Rectal smooth muscle tissue (tissue), 1 donor: Measurements from ENCODE around the gene LEKR1.
"Not testable (repeated sequence)": the region's sequence is repeated elsewhere in the genome, so short reads cannot be mapped to it uniquely, and the experiment has no call there.

ENCODE experiments used
- H3K27ac ChIP-seq: one replicate; pipeline ENCODE4 v1.7.0; 2013; ENCODE audit warnings: low read depth, low read length, inconsistent platforms
- H3K27me3 ChIP-seq: one replicate; pipeline ENCODE4 v1.7.0; 2013; ENCODE audit warnings: low read length; ENCODE audit not compliant: control insufficient read depth, insufficient read depth
- H3K36me3 ChIP-seq: one replicate; pipeline ENCODE4 v1.7.0; 2013; ENCODE audit warnings: low read length; ENCODE audit not compliant: control insufficient read depth, insufficient read depth
- H3K4me1 ChIP-seq: one replicate; pipeline ENCODE4 v1.7.0; 2013; ENCODE audit warnings: low read length; ENCODE audit not compliant: control insufficient read depth, insufficient read depth
- H3K4me3 ChIP-seq: one replicate; pipeline ENCODE4 v1.7.0; 2013; ENCODE audit warnings: low read length
- H3K9ac ChIP-seq: one replicate; pipeline ENCODE4 v1.7.0; 2013; ENCODE audit warnings: low read length

The LEKR1 gene

GRCh38 chr3:156860873-156861272 lies 34.7 kb downstream of the LEKR1 start:
- no peak overlapping the region for H3K4me3 ChIP-seq
- no peaks in the 10 kb centered on the region for H3K4me1 ChIP-seq
- no peak overlapping the region for H3K27ac ChIP-seq
- H3K27me3 ChIP-seq: no peaks in the 10 kb centered on the region
- H3K9ac ChIP-seq: no peak overlapping the region
- no peaks in the 10 kb centered on the region for H3K36me3 ChIP-seq

GRCh38 chr3:156862338-156862737 lies 36.2 kb downstream of the LEKR1 start:
- no peak overlapping the region for H3K9ac ChIP-seq
- no peak overlapping the region for H3K4me3 ChIP-seq
- no peak overlapping the region for H3K27ac ChIP-seq
- H3K27me3 ChIP-seq: no peaks in the 10 kb centered on the region
- no peaks in the 10 kb centered on the region for H3K36me3 ChIP-seq
- H3K4me1 ChIP-seq: no peaks in the 10 kb centered on the region

GRCh38 chr3:156865732-156866131 lies 39.6 kb downstream of the LEKR1 start:
- no peaks in the 10 kb centered on the region for H3K27me3 ChIP-seq
- no peak overlapping the region for H3K9ac ChIP-seq
- H3K27ac ChIP-seq: no peak overlapping the region
- no peak overlapping the region for H3K4me3 ChIP-seq
- H3K36me3 ChIP-seq: no peaks in the 10 kb centered on the region
- H3K4me1 ChIP-seq: no peaks in the 10 kb centered on the region

- H3K27me3 ChIP-seq: no peaks in the 10 kb centered on the region
- H3K36me3 ChIP-seq: no peaks in the 10 kb centered on the region
- no peak overlapping the region for H3K4me3 ChIP-seq
- no peaks in the 10 kb centered on the region for H3K4me1 ChIP-seq
- H3K27ac ChIP-seq: no peak overlapping the region
- H3K9ac ChIP-seq: no peak overlapping the region
Observed at GRCh38 chr3:156867174-156867573, 41.0 kb downstream of the LEKR1 start.

- Histone ChIP-seq H3K27ac (no peak overlapping the region), H3K4me1 (no peaks in the 10 kb centered on the region), H3K36me3 (no peaks in the 10 kb centered on the region), H3K4me3 (no peak overlapping the region), H3K9ac (no peak overlapping the region), H3K27me3 (no peaks in the 10 kb centered on the region)
Observed at GRCh38 chr3:156867920-156868319, 41.8 kb downstream of the LEKR1 start.

GRCh38 chr3:156873906-156874305 lies 47.8 kb downstream of the LEKR1 start:
- H3K27ac ChIP-seq: no peak overlapping the region

GRCh38 chr3:156879491-156879890 lies 53.3 kb downstream of the LEKR1 start:
- H3K36me3 ChIP-seq, H3K27me3 ChIP-seq, H3K4me3 ChIP-seq, H3K27ac ChIP-seq, H3K9ac ChIP-seq, H3K4me1 ChIP-seq: not testable (repeated sequence)

More at GRCh38 chr3:156873906-156874305, 47.8 kb downstream of the LEKR1 start:
- H3K4me3 ChIP-seq: no peak overlapping the region
- H3K4me1 ChIP-seq: no peaks in the 10 kb centered on the region
- no peaks in the 10 kb centered on the region for H3K36me3 ChIP-seq
- no peak overlapping the region for H3K9ac ChIP-seq
- no peaks in the 10 kb centered on the region for H3K27me3 ChIP-seq

- no peak overlapping the region for H3K9ac ChIP-seq
- no peaks in the 10 kb centered on the region for H3K36me3 ChIP-seq
Observed at GRCh38 chr3:156885761-156886160, 59.6 kb downstream of the LEKR1 start.

GRCh38 chr3:156888176-156888575 lies 62.0 kb downstream of the LEKR1 start:
- Histone ChIP-seq H3K27ac (no peak overlapping the region), H3K4me1 (peaks cover 8% of the 10 kb centered on the region), H3K36me3 (no peaks in the 10 kb centered on the region), H3K4me3 (no peak overlapping the region), H3K27me3 (no peaks in the 10 kb centered on the region), H3K9ac (no peak overlapping the region)

More at GRCh38 chr3:156885761-156886160, 59.6 kb downstream of the LEKR1 start:
- H3K4me1 ChIP-seq: peaks cover 8% of the 10 kb centered on the region
- H3K27ac ChIP-seq: no peak overlapping the region
- no peak overlapping the region for H3K4me3 ChIP-seq
- H3K27me3 ChIP-seq: no peaks in the 10 kb centered on the region

- Histone ChIP-seq H3K4me3 (no peak overlapping the region), H3K4me1 (peaks cover 8% of the 10 kb centered on the region), H3K27ac (no peak overlapping the region), H3K36me3 (no peaks in the 10 kb centered on the region), H3K9ac (no peak overlapping the region), H3K27me3 (no peaks in the 10 kb centered on the region)
Observed at GRCh38 chr3:156888576-156888975, 62.4 kb downstream of the LEKR1 start.

- Histone ChIP-seq H3K4me3 (no peak overlapping the region), H3K27me3 (no peaks in the 10 kb centered on the region), H3K9ac (no peak overlapping the region), H3K27ac (no peak overlapping the region), H3K4me1 (peaks cover 8% of the 10 kb centered on the region), H3K36me3 (no peaks in the 10 kb centered on the region)
Observed at GRCh38 chr3:156892701-156893100, 66.5 kb downstream of the LEKR1 start.

GRCh38 chr3:156895374-156895773 lies 69.2 kb downstream of the LEKR1 start:
- H3K36me3 ChIP-seq, H3K4me3 ChIP-seq, H3K4me1 ChIP-seq, H3K27ac ChIP-seq, H3K27me3 ChIP-seq, H3K9ac ChIP-seq: not testable (repeated sequence)

GRCh38 chr3:156897851-156898250 lies 71.7 kb downstream of the LEKR1 start:
- H3K9ac ChIP-seq, H3K27ac ChIP-seq, H3K4me1 ChIP-seq, H3K4me3 ChIP-seq, H3K36me3 ChIP-seq, H3K27me3 ChIP-seq: not testable (repeated sequence)
